Neuronal stem cell (in vitro differentiated cells): ENCODE results near the gene CD53.
"Not testable (repeated sequence)": the region's sequence is repeated elsewhere in the genome, so short reads cannot be mapped to it uniquely, and the experiment has no call there.

ENCODE experiments used
- DNase-seq: peaks from one replicate; pipeline ENCODE4 v3.0.0-alpha.2; 2013; ENCODE audit warnings: low spot score
- H2AFZ ChIP-seq: one replicate; pipeline ENCODE4 v1.6.1; 2013; ENCODE audit warnings: mild to moderate bottlenecking, low read length, inconsistent platforms
- H2AK5ac ChIP-seq: 2 replicates; pipeline ENCODE4 v1.6.1; 2013; ENCODE audit warnings: low read depth, mild to moderate bottlenecking, inconsistent platforms, low read length, moderate library complexity, mixed read lengths
- H2BK120ac ChIP-seq: 2 replicates; pipeline ENCODE4 v1.6.1; 2013; ENCODE audit warnings: low read depth, mild to moderate bottlenecking, inconsistent platforms, low read length, moderate library complexity, mixed read lengths
- H2BK12ac ChIP-seq: one replicate; pipeline ENCODE4 v1.6.1; 2013; ENCODE audit warnings: low read length, inconsistent platforms
- H2BK15ac ChIP-seq: 2 replicates; pipeline ENCODE4 v1.6.1; 2013; ENCODE audit warnings: mild to moderate bottlenecking, low read length, inconsistent platforms, mixed read lengths
- H2BK5ac ChIP-seq: one replicate; pipeline ENCODE4 v1.6.1; 2013; ENCODE audit warnings: inconsistent platforms, mild to moderate bottlenecking, low read length, moderate library complexity
- H3K14ac ChIP-seq: one replicate; pipeline ENCODE4 v1.6.1; 2013; ENCODE audit warnings: low read length, inconsistent platforms
- H3K18ac ChIP-seq: 2 replicates; pipeline ENCODE4 v1.6.1; 2013; ENCODE audit warnings: low read length, inconsistent platforms
- H3K23ac ChIP-seq: 2 replicates; pipeline ENCODE4 v1.6.1; 2013; ENCODE audit warnings: low read depth, mild to moderate bottlenecking, mixed read lengths, low read length, inconsistent platforms; ENCODE audit not compliant: poor library complexity
- H3K27ac ChIP-seq: replicated peaks from 3 replicates; pipeline ENCODE4 v1.5.1; 2013; ENCODE audit warnings: low read length, inconsistent platforms
- H3K27me3 ChIP-seq, 3 experiments: 2 replicates each; pipeline ENCODE4 v1.6.1; 2013; ENCODE audit warnings: low read length in 3 of 3, mild to moderate bottlenecking in 2 of 3, inconsistent platforms in 1 of 3, low read depth in 1 of 3, mixed read lengths in 1 of 3, moderate library complexity in 1 of 3; ENCODE audit not compliant: control insufficient read depth in 3 of 3, insufficient read depth in 3 of 3
- H3K36me3 ChIP-seq, 2 donors: replicated peaks in 1 of 2; 2 replicates each; pipeline ENCODE4 v1.6.1; 2013; ENCODE audit warnings: low read length in 2 of 2; ENCODE audit not compliant: control insufficient read depth in 2 of 2, insufficient read depth in 2 of 2
- H3K4ac ChIP-seq: 2 replicates; pipeline ENCODE4 v1.6.1; 2013; ENCODE audit warnings: inconsistent platforms, mild to moderate bottlenecking, low read length, moderate library complexity
- H3K4me1 ChIP-seq, 2 donors: 1 replicate in 1 of 2; 2 replicates in 1 of 2; pipeline ENCODE4 v1.6.1; 2013; ENCODE audit warnings: low read length in 2 of 2, low read depth in 1 of 2; ENCODE audit not compliant: control insufficient read depth in 2 of 2, insufficient read depth in 1 of 2
- H3K4me2 ChIP-seq: one replicate; pipeline ENCODE4 v1.6.1; 2013; ENCODE audit warnings: mild to moderate bottlenecking, low read length, inconsistent platforms; ENCODE audit not compliant: insufficient read depth, poor library complexity, severe bottlenecking
- H3K4me3 ChIP-seq, 2 donors: 2 replicates each; pipeline ENCODE4 v1.5.1; 2013; ENCODE audit warnings: low read length in 2 of 2, mild to moderate bottlenecking in 2 of 2, inconsistent platforms in 1 of 2, moderate library complexity in 1 of 2
- H3K79me1 ChIP-seq: one replicate; pipeline ENCODE4 v1.6.1; 2013; ENCODE audit warnings: low read depth, mild to moderate bottlenecking, inconsistent platforms, low read length, moderate library complexity
- H3K9ac ChIP-seq: one replicate; pipeline ENCODE4 v1.6.1; 2013; ENCODE audit warnings: mild to moderate bottlenecking, low read depth, low read length, inconsistent platforms; ENCODE audit not compliant: poor library complexity
- H3K9me3 ChIP-seq, 2 donors: replicated peaks in 1 of 2; 2 replicates each; pipeline versions ENCODE3 to v1.6.1; 2013; ENCODE audit warnings: low read length in 2 of 2, mild to moderate bottlenecking in 2 of 2, inconsistent platforms in 1 of 2, low read depth in 1 of 2, mixed read lengths in 1 of 2, moderate library complexity in 1 of 2; ENCODE audit not compliant: control insufficient read depth in 2 of 2, insufficient read depth in 1 of 2
- H4K8ac ChIP-seq: one replicate; pipeline ENCODE4 v1.6.1; 2013; ENCODE audit warnings: low read depth, mild to moderate bottlenecking, inconsistent platforms, low read length, moderate library complexity
- H4K91ac ChIP-seq: one replicate; pipeline ENCODE4 v1.6.1; 2013; ENCODE audit warnings: low read length, low read depth, mild to moderate bottlenecking, inconsistent platforms; ENCODE audit not compliant: poor library complexity
- WGBS, 2 donors: extraction: QIAGEN DNeasy Blood & Tissue Kit; methylation state at CpG; one replicate each; pipeline ENCODE4 v1.1.7; 2013; ENCODE audit warnings: missing lambda C conversion rate in 2 of 2, mixed read lengths in 1 of 2; ENCODE audit not compliant: insufficient read length in 2 of 2, insufficient replicate concordance in 1 of 2; ENCODE audit errors: extremely low coverage in 2 of 2; 5-methylcytosine and 5-hydroxymethylcytosine counted together

The CD53 gene

DNA sequence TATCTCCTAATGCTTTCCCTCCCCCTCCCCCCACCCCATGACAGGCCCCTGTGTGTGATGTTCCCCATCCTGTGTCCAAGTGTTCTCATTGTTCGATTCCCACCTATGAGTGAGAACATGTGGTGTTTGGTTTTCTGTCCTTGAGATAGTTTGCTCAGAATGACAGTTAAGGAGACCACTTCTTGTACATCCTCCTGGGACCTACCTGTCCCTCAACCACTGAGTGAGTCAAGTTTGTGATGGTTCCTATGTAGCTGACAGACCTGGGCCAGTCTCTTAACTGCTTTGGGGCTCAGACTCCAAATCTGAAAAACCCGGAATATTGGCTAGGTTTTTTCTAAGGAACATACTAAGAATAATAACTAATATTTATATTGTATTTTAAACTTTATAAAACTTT is 12.3 kb upstream of the CD53 start:
- H3K4me1 ChIP-seq, H3K4me3 ChIP-seq, DNase-seq, H3K4ac ChIP-seq, H3K9ac ChIP-seq, H3K4me2 ChIP-seq, H4K8ac ChIP-seq, H4K91ac ChIP-seq, H3K79me1 ChIP-seq, H3K23ac ChIP-seq, H2AK5ac ChIP-seq, H2BK120ac ChIP-seq, H2BK5ac ChIP-seq, H3K27me3 ChIP-seq, H3K27ac ChIP-seq, H3K14ac ChIP-seq, H2BK15ac ChIP-seq, H3K9me3 ChIP-seq, H3K36me3 ChIP-seq, H3K18ac ChIP-seq, H2BK12ac ChIP-seq, H2AFZ ChIP-seq: not testable (repeated sequence)
- no CpG with 5 or more reads among the region's 2 CpGs for WGBS, 2 donors

DNA sequence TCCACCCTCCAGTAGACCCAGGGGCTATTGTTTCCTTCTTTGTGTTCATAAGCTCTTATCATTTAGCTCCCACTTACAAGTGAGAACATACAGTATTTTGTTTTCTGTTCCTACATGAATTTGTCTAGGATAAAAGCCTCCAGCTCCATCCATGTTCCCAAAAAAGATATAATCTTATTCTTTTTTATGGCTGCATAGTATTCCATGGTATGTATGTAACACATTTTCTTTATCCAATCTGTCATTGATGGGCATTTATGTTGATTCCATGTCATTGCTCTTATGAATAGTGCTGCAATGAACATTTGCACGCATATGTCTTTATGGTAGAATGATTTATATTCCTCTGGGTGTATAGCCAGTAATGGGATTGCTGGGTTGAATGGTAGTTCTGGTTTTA is 11.0 kb upstream of the CD53 start:
- H2BK15ac ChIP-seq, H4K8ac ChIP-seq, H3K4me1 ChIP-seq, H3K9ac ChIP-seq, H2BK12ac ChIP-seq, H3K27ac ChIP-seq, H3K9me3 ChIP-seq, H3K36me3 ChIP-seq, H2BK120ac ChIP-seq, H3K14ac ChIP-seq, H3K18ac ChIP-seq, H3K4ac ChIP-seq, H3K4me2 ChIP-seq, DNase-seq, H3K4me3 ChIP-seq, H3K27me3 ChIP-seq, H4K91ac ChIP-seq, H2AK5ac ChIP-seq, H2AFZ ChIP-seq, H2BK5ac ChIP-seq, H3K23ac ChIP-seq, H3K79me1 ChIP-seq: not testable (repeated sequence)
- no CpG with 5 or more reads among the region's 1 CpG for WGBS, 2 donors

DNA sequence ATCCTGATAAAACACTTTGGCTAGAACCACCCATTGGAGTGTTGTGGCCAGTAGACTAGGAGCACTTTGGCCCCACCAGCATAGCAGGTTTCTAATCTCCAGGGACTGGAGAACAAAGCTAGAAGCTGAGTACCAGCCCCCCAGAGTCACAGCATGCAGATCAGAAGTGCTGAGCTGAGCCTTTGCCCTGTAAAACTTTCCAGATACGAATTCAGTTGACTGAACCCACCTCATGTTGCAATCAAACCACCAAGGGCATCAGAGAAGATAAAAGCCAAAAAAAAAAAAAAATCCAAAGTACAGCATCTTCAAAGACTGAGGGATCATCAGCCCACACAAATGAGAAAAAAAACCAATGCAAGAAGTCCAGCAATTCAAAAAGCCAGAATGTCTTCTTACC is 8.7 kb upstream of the CD53 start:
- no peaks in the 10 kb centered on the region for H3K9me3 ChIP-seq
- no peak overlapping the region for H2BK5ac ChIP-seq
- H2BK15ac ChIP-seq, result no peak overlapping the region
- H3K36me3 ChIP-seq, result no peaks in the 10 kb centered on the region
- no peak overlapping the region for H3K4me2 ChIP-seq
- no peak overlapping the region for H3K9ac ChIP-seq
- H2BK12ac ChIP-seq, result no peak overlapping the region
- no CpG with 5 or more reads among the region's 1 CpG for WGBS, 2 donors
- no peak overlapping the region for H3K14ac ChIP-seq
- H3K4me3 ChIP-seq, result no peak overlapping the region
- no peak overlapping the region for H3K23ac ChIP-seq
- H3K27me3 ChIP-seq, result no peaks in the 10 kb centered on the region
- no peak overlapping the region for H2BK120ac ChIP-seq
- no peak overlapping the region for H4K91ac ChIP-seq
- H3K79me1 ChIP-seq, result no peaks in the 10 kb centered on the region
- H4K8ac ChIP-seq, result no peak overlapping the region
- H3K4me1 ChIP-seq, result no peaks in the 10 kb centered on the region
- DNase-seq, result no peak
- H3K27ac ChIP-seq, result no peak overlapping the region
- H2AK5ac ChIP-seq, result no peak overlapping the region
- no peak overlapping the region for H2AFZ ChIP-seq
- H3K4ac ChIP-seq, result no peak overlapping the region
- H3K18ac ChIP-seq, result no peak overlapping the region

DNA sequence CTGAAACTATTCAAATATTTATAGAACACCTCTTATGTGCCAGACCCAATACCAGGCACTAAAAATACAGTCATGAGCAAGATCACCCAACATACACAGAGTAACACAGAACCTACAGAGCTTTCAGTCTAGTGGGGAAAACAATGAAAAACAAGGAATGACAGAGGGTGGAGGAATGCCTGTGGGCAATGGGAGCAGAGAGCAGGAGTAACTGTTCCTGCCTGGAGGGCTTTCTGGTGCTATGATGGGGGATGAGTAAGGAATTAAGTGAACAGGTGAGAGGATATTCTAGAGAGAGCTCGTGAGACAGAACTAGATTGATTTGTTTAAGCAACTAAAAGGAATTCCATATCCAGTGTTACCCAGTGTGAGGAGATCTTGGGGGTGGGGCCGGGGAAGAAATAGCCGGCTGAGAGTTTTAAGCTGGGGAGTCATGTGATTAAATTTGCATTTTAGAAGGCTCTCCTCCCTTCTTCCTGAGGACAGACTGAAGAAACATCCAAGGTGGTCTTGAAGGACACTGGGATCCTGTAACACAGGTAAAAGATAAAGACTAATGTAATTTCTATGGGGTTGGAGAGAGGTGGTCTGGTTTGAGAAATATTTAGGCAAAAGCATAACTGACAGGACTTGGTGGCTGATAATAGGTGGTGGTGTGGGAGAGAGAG is 2.1 kb upstream of the CD53 start:
- Histone ChIP-seq H3K4me1 (no peaks in the 10 kb centered on the region), H3K4me3 (no peak overlapping the region), H2BK120ac (no peak overlapping the region), H2AFZ (no peak overlapping the region), H3K14ac (no peak overlapping the region), H4K8ac (no peak overlapping the region), H3K23ac (no peak overlapping the region), H3K27me3 (peaks cover 0 to 3% (median 0%) of the 10 kb centered on the region in 3 experiments), H2AK5ac (no peak overlapping the region), H4K91ac (no peak overlapping the region), H3K4ac (no peak overlapping the region), H2BK15ac (no peak overlapping the region), H3K9ac (no peak overlapping the region), H2BK12ac (no peak overlapping the region), H3K27ac (no peak overlapping the region), H3K79me1 (no peaks in the 10 kb centered on the region), H2BK5ac (no peak overlapping the region), H3K36me3 (no peaks in the 10 kb centered on the region), H3K4me2 (no peak overlapping the region), H3K18ac (no peak overlapping the region), H3K9me3 (peaks cover 0 to 2% of the 10 kb centered on the region in 2 donors)
- no CpG with 5 or more reads among the region's 3 CpGs for WGBS, 2 donors
- DNase-seq, result no peak
